ENCODE results near the gene DNAI7.

- no peak for TF ChIP-seq CTCF (IDR thresholded peaks at IDR 0.05)
- TF ChIP-seq POLR2A (IDR thresholded peaks at IDR 0.05): no peak
These were observed 746 bp downstream of the DNAI7 start for GRCh38 chr12:25194214-25194613.
